WTC11 (cell line): ENCODE results near the gene BABAM2.

ENCODE experiments used
- CREM ChIP-seq: sonication (generic); formaldehyde crosslinking; IDR thresholded peaks from 2 replicates; pipeline ENCODE4 v1.8.1; 2022; ENCODE audit warnings: mild to moderate bottlenecking, missing genetic modification reagents, moderate library complexity
- CTCF ChIP-seq: fragments of 200-600 bp; IDR thresholded peaks from 2 replicates; pipeline ENCODE4 v1.8.0; 2022; ENCODE audit warnings: antibody characterized with exemption
- FOXP4 ChIP-seq: sonication (generic); formaldehyde crosslinking; IDR thresholded peaks from 2 replicates; pipeline ENCODE4 v1.8.0; 2022; ENCODE audit warnings: mild to moderate bottlenecking, missing genetic modification reagents
- MAX ChIP-seq: sonication (generic); formaldehyde crosslinking; IDR thresholded peaks from 2 replicates; pipeline ENCODE4 v1.8.0; 2022; ENCODE audit warnings: mild to moderate bottlenecking, missing genetic modification reagents

GRCh38 chr2:28137221-28137620 lies 246.7 kb downstream of the BABAM2 start:
- TF ChIP-seq CTCF, result no peak
- no peak for TF ChIP-seq MAX (CRISPR knock-in tag)
- no peak for TF ChIP-seq FOXP4
- no peak for TF ChIP-seq CREM (CRISPR knock-in tag)
